Activated T-cell treated with anti-CD3 and anti-CD28 coated beads for 24 hours (primary cell): ENCODE results near the gene P2RX5.
A peak's percentile ranks its signal among the peaks of the same experiment; 100 is the strongest.

Source experiments
- DNase-seq: peaks from one replicate; pipeline ENCODE4 v3.0.0-alpha.2; 2020; ENCODE audit warnings: low read depth

Gene P2RX5

GRCh38 chr17:3681057-3681456, 14.9 kb downstream of the P2RX5 start:
- DNase-seq = no peak

- DNase-seq = no peak
Observed at GRCh38 chr17:3679531-3680126, 16.3 kb downstream of the P2RX5 start.

GRCh38 chr17:3678821-3679530, 17.0 kb downstream of the P2RX5 start:
- DNase-seq = no peak

- no peak for DNase-seq
Observed at GRCh38 chr17:3678095-3678820, 17.7 kb downstream of the P2RX5 start.

GRCh38 chr17:3675886-3676285, 20.1 kb downstream of the P2RX5 start:
- no peak for DNase-seq

- DNase-seq = no peak
Observed at GRCh38 chr17:3672571-3672970, 23.4 kb downstream of the P2RX5 start.

- DNase-seq = no peak
Observed at GRCh38 chr17:3669548-3669947, 26.4 kb downstream of the P2RX5 start.

GRCh38 chr17:3669085-3669347, 26.9 kb downstream of the P2RX5 start:
- no peak for DNase-seq

- DNase-seq = peak; percentile 99
Observed at GRCh38 chr17:3668279-3669084, 27.5 kb downstream of the P2RX5 start, which contains the start of the genes EMC6 and TAX1BP3. EMC6 (plus strand) TSS chr17:3668812; CDS start chr17:3669147, 335 bp downstream. TAX1BP3 (minus strand) TSS chr17:3668578; CDS start chr17:3668526, 52 bp downstream.

- DNase-seq = no peak
Observed at GRCh38 chr17:3667366-3668278, 28.3 kb downstream of the P2RX5 start.

- no peak for DNase-seq
Observed at GRCh38 chr17:3666516-3666915, 29.4 kb downstream of the P2RX5 start.

- no peak for DNase-seq
Observed at GRCh38 chr17:3665834-3666233, 30.1 kb downstream of the P2RX5 start.

- no peak for DNase-seq
Observed at GRCh38 chr17:3663102-3664011, 32.6 kb downstream of the P2RX5 start.

GRCh38 chr17:3660311-3660891, 35.6 kb downstream of the P2RX5 start:
- DNase-seq = no peak

- no peak for DNase-seq
Observed at GRCh38 chr17:3659541-3660111, 36.3 kb downstream of the P2RX5 start.

GRCh38 chr17:3658784-3659449, 37.0 kb downstream of the P2RX5 start:
- no peak for DNase-seq

GRCh38 chr17:3657874-3658783, 37.8 kb downstream of the P2RX5 start:
- DNase-seq = no peak

- no peak for DNase-seq
Observed at GRCh38 chr17:3657588-3657869, 38.4 kb downstream of the P2RX5 start.
